HG03039 (cell line): Measurements from ENCODE around the gene VAV3.

ENCODE experiments used
- ATAC-seq: cut with Tn5 transposase; IDR thresholded peaks from one replicate; pipeline ENCODE4 v1.9.1; 2021; ENCODE audit warnings: mild to moderate bottlenecking, moderate library complexity; ENCODE audit not compliant: unreplicated experiment

VAV3 gene

GRCh38 chr1:107975851-107976250, 10.9 kb upstream of the VAV3 start:
- ATAC-seq = no peak

- ATAC-seq = no peak
Observed at GRCh38 chr1:107974090-107974489, 9.1 kb upstream of the VAV3 start.

- ATAC-seq = no peak
Observed at GRCh38 chr1:107972391-107973180, 7.6 kb upstream of the VAV3 start.

GRCh38 chr1:107966550-107966949, 1.6 kb upstream of the VAV3 start:
- no peak for ATAC-seq

- ATAC-seq = no peak
Observed at GRCh38 chr1:107964336-107965109, 457 bp downstream of the VAV3 start.

- ATAC-seq = peak; percentile 75
Observed at GRCh38 chr1:107963601-107964335, 1.2 kb downstream of the VAV3 start.

- no peak for ATAC-seq
Observed at GRCh38 chr1:107963008-107963407, 2.0 kb downstream of the VAV3 start.

GRCh38 chr1:107954719-107955415, 10.1 kb downstream of the VAV3 start:
- no peak for ATAC-seq

- no peak for ATAC-seq
Observed at GRCh38 chr1:107954126-107954525, 10.9 kb downstream of the VAV3 start.

- no peak for ATAC-seq
Observed at GRCh38 chr1:107953556-107953955, 11.4 kb downstream of the VAV3 start.

GRCh38 chr1:107952989-107953388, 12.0 kb downstream of the VAV3 start:
- ATAC-seq = no peak

GRCh38 chr1:107950464-107950863, 14.5 kb downstream of the VAV3 start:
- ATAC-seq = no peak

- ATAC-seq = peak; percentile 91
Observed at GRCh38 chr1:107949467-107950253, 15.3 kb downstream of the VAV3 start.

GRCh38 chr1:107946794-107947193, 18.2 kb downstream of the VAV3 start:
- no peak for ATAC-seq

- ATAC-seq = no peak
Observed at GRCh38 chr1:107943694-107944093, 21.3 kb downstream of the VAV3 start.

- no peak for ATAC-seq
Observed at GRCh38 chr1:107942814-107943213, 22.2 kb downstream of the VAV3 start.

GRCh38 chr1:107941531-107941930, 23.4 kb downstream of the VAV3 start:
- no peak for ATAC-seq

- ATAC-seq = no peak
Observed at GRCh38 chr1:107941123-107941522, 23.9 kb downstream of the VAV3 start.

GRCh38 chr1:107940701-107941100, 24.3 kb downstream of the VAV3 start:
- no peak for ATAC-seq

GRCh38 chr1:107940017-107940577, 24.9 kb downstream of the VAV3 start:
- no peak for ATAC-seq
